HG02642 (cell line): ENCODE data around the gene MMP25.

Source experiments
- ATAC-seq: cut with Tn5 transposase; IDR thresholded peaks from one replicate; pipeline ENCODE4 v1.9.1; 2021; ENCODE audit warnings: mild to moderate bottlenecking; ENCODE audit not compliant: unreplicated experiment, poor library complexity

Gene MMP25, protein sequence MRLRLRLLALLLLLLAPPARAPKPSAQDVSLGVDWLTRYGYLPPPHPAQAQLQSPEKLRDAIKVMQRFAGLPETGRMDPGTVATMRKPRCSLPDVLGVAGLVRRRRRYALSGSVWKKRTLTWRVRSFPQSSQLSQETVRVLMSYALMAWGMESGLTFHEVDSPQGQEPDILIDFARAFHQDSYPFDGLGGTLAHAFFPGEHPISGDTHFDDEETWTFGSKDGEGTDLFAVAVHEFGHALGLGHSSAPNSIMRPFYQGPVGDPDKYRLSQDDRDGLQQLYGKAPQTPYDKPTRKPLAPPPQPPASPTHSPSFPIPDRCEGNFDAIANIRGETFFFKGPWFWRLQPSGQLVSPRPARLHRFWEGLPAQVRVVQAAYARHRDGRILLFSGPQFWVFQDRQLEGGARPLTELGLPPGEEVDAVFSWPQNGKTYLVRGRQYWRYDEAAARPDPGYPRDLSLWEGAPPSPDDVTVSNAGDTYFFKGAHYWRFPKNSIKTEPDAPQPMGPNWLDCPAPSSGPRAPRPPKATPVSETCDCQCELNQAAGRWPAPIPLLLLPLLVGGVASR

DNA sequence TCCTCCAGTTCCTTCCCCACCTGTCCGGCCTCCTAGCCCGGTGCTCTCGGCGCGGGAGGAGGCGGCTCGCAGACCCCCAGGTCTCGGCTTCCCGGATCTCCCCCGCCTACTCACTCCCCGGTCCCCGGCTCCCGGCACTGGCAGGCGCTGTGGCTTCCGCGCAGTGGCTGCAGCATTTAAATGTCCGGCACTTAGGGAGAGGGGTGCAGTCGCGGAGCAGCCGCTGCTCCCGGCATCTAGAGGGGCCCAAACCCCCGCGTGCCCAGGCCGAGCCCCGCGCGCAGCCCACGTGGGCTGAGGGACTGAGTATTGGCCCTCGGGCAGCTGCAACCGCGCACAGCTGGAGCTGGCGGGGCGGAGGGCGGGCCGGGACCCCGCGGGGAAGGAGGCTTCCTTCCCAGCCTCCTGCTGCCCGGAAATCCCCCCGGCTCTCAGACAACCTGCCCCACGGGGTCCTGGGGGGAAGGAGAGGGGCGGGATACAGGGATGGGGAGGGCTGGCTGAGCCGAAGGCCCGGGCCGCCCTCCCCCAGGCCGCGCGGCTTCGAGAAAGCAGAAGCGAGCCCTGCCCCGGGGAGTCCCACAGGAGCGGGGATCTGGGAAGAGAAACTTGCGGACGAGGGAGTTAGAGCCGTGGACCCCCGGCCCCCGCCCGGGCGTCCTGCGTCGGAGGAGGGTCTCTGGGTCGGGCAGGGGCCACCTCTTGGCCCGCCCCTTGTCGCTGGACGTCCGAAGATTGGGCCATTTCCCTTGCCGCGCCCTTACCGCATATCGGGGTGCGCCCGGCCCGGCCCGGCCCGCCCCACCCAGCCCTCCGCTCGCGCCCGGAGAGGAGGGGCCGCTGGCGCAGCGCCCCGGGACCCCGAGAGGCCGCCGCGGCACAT lies at the start of gene MMP25:
Gene MMP25, plus strand, starts transcription at position 804 of the 883 bp plus-strand sequence. CDS start 357 bp downstream, outside the sequence.
- ATAC-seq = no peak

GRCh38 chr16:2999929-3000328 lies 46.4 kb upstream of the MMP25 start:
- ATAC-seq = no peak

- no peak for ATAC-seq
Measured at GRCh38 chr16:3000540-3000939, 45.8 kb upstream of the MMP25 start.

DNA sequence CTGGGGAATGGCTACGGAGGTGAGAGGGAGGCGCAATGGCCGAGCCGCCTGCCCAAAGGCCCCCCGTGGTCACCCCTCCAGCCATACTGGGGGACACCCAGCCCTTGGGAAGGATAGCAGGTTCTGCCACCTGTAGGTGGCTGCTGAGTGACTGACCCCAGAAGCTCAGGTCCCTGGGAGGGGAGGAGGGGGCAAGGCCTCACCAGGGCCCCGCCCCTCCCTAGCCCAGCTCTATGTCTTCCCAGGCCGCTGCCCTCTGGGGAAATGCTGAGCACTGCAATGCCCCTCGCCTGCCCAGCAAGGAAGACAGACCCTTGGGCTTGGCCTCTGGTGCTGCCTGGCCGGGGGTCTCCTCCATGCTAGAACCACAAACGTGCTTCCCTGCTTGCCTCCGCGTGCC lies 45.0 kb upstream of the MMP25 start:
- no peak for ATAC-seq

DNA sequence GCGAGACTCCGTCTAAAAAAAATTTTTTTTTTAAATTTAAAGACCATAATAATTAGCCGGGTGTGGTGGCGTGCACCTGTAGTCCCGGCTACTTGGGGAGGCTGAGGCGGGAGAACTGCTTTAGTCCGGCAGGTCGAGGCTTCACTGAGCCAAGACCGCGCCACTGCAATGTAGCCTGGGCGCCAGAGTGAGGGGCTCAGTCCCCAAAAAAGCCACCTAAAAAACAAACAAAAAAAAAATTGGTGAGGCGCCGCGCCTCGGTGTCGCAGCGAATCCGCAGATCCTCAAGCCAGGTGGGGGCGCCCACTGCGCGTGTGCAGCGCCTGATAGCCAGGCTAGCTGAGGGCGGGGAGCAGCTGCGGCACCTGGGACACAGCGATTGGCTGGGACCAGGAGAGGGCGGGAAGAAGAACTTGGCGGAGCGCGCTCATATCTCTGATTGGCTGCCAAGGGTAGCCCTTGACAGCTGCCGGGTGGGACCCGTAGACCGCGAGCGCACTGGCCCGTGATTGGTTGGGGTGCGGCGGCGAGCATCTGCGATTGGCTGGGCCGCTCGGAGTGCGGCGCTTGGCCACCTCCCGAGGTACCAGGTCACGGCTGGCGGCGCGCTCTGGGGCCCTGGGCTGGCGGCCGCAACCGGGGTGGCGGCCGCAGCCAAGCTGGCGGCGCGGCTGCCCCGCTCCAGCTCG lies 42.6 kb upstream of the MMP25 start:
- peak; percentile 96 for ATAC-seq

- ATAC-seq = peak; percentile 16
Measured at GRCh38 chr16:3004319-3004718, 42.0 kb upstream of the MMP25 start.

GRCh38 chr16:3004781-3005284 lies 41.5 kb upstream of the MMP25 start:
- no peak for ATAC-seq

DNA sequence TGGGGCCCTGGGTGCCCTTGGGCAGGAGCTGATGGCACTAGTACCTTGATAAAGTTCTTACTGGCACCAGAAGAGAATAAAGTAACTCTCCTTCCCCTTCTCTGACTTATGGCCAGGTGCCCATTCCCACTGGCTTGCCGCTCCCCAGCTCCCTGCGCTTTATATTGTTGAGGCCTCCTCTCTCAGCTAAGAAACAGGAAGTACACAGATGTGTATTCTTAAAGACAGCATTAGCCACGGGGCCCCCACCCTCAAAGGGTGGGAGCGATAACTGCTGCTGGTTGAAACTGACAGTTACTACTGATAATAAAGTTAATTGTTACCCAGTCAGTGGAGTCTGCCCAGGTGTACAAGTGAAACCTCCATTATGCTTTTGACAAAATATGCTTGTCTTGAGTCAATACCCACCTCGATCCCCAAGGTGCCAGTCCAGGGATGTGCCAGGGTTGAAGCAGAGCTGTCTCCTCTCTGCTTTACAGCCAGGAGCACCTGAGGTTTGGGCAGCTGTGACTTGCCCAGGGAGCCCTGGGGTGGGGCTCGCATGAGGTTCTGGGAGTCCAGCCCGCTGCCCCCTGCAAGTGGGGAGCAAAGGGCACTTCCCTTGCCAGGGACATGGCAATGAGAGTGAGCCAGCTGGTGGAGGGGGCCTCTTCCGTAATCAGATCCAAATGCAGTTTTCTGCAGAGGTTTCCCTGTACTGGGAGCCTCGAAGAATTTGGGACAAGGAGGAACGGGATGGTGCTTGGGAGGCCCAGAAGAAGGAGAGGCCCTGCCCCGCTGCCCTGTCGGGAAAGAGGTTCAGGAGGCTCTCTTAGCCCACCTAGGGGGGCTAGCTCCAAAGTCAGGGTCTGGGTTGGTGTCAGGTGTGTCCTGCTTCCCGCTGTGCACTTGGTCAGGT lies 39.1 kb upstream of the MMP25 start:
- ATAC-seq = no peak

DNA sequence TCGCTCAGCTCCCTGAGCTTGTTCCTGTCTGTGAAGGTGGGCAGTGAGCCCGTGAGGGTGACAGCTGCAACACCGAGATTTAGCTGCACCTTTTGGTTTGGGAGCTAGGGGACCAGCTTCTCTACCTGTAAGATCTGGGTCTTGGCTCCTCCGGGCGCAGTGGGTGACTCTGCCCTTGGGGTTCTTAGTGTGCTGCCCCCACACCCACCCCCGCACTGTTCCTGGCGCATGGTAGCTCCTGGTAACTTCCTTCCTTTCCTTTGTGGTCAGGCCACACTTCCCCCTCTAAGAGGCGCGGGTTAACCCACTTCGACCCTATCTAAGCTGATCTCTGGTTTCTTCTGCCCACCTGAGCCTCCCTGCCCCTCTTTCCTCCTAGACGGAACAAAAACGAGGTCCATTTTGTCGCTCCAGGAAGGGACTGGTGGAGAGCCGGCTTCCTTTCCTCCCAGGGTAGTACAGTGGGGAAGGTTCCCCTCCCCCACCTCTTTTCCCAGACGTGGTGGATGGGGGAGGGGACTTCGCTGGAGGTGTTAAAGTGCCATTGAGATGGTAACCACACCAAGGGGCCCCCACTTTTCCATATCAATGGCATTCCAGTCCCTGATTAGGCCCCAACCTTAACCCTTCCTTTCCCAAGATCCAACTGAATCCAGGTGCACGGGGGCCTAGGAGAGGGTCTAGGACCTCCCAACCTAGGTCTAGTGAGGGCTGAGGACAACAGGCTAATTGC lies 38.2 kb upstream of the MMP25 start:
- ATAC-seq = no peak

- no peak for ATAC-seq
Measured at GRCh38 chr16:3008690-3009037, 37.7 kb upstream of the MMP25 start.

DNA sequence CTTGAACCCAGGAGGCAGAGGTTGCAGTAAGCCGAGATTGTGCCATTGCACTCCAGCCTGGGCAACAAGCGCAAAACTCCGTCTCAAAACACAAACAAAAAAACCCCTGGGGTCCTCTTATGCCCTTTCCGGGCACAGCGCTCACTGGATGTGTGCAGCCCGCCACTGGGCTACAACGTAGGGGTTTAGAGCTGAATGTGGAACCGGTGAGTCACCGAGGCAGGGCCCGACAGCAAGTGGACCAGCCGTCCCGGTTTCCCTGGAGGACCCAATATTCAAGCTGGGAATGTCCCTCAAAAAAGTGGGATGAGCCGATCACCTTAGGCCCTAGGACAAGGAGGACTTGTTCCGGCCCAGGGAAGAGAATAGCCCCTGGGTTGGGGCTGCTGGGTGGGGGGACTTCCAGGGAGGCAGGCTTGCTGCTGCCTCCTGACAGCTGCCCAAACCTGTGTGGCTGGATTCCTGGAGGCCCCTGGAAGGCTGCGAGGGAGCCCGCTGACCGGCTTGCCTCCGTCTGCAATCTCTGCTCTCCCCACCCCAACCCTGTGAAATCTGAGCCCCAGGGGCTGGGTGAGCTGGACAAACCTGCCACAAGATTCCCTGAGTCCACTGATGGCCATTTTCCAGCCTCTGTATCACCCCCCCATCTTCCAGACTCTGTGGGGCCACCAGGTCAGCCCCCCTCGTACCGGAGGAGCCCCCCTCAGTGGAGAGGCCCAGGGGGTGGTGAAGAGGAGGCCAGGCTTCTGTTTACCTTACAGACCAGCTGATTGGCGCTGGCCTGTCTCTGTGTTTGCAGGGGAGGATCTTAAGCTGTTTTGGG lies 36.6 kb upstream of the MMP25 start:
- ATAC-seq = no peak

GRCh38 chr16:3010510-3010909 lies 35.9 kb upstream of the MMP25 start:
- ATAC-seq = no peak

DNA sequence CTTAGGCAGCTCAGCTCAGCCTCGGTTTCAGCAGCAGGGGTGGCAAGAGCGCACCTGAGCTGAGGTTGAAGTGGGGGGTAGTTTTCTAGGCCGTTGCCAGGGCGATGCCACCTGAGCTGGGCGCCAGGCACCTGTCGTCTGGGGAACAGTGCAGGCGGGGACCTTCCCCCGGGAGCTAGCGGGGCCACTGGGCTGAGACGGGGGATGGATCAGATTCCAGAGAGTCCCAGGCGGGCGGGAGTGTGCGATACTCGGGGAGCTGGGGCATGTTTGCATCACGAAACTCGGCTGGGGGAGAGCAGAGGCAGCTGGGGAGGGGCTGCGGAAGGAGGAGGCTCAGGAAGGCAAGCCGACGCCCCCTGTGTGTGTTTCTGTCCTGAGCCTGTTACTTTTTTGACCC lies 34.1 kb upstream of the MMP25 start:
- ATAC-seq = no peak

DNA sequence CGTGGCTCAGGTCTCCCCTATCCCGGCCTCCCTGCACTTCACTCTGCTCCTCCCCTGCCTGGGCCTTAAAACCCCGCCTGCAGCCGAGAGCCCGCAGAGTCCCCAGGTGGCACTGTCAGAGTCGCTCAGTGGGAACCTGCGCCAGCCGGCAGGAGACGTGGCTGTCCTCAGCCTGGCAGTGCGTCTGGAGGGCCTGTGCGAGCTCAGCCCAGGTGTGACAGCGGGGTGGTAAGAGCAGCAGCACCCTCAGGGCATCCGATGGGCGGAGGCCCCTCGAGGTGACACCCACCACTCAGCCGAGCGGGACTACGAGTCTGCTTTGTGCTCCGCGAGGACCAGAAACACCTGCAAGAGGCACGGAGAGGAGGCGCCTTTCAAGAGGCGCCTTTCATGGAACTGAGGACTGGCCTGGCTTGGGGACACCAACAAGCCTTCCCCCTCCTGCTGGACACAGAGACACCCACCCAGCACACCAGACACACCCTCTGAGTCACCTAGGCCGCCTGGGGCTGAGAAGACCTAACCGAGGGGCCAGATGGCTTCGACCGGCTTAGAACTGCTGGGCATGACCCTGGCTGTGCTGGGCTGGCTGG lies 33.4 kb upstream of the MMP25 start, which contains the start of gene CLDN9:
Gene CLDN9, plus strand, starts transcription at position 96 of the 593 bp plus-strand sequence. Its CDS starts 440 bp downstream, at position 536.
- no peak for ATAC-seq

DNA sequence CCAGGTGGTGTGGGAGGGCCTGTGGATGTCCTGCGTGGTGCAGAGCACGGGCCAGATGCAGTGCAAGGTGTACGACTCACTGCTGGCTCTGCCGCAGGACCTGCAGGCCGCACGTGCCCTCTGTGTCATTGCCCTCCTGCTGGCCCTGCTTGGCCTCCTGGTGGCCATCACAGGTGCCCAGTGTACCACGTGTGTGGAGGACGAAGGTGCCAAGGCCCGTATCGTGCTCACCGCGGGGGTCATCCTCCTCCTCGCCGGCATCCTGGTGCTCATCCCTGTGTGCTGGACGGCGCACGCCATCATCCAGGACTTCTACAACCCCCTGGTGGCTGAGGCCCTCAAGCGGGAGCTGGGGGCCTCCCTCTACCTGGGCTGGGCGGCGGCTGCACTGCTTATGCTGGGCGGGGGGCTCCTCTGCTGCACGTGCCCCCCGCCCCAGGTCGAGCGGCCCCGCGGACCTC lies 32.8 kb upstream of the MMP25 start:
- ATAC-seq = no peak

GRCh38 chr16:3013998-3014690 lies 32.2 kb upstream of the MMP25 start:
- no peak for ATAC-seq

DNA sequence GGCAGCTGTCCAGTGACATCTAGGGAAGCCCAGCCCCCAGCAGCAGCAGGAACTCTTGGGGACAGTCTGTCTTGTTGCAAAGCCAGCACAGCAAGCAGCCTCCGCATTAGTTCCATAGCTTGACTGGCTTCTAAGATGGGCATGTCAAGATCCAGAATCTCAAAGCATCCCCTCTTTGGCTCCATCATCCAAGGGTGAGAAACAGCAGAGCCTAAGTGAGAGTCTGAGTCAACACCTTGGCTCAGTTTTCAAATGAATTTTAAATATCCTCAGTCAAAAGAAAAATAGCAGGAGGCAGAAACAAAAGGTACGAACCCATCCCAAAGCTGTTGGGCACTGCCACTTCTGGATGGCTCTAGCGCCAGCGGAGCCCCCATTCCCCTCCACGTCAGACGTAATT lies 31.4 kb upstream of the MMP25 start:
- ATAC-seq = no peak
